OCI-LY7 (cell line): Measurements from ENCODE around the gene PAQR4.

Source experiments
- CTCF ChIP-seq: fragments of 200-600 bp; sonication (generic); conservative IDR thresholded peaks from 2 replicates; pipeline ENCODE4 v1.5.1; 2014; ENCODE audit warnings: mild to moderate bottlenecking, antibody characterized with exemption, low read length, moderate library complexity, mixed read lengths
- EZH2phosphoT487 ChIP-seq: fragments of 200-600 bp; sonication (generic); IDR thresholded peaks from 2 replicates; pipeline ENCODE4 v1.6.1; 2018; ENCODE audit warnings: low read depth, borderline replicate concordance, mild to moderate bottlenecking, mixed run types, antibody characterized with exemption, low read length, moderate library complexity, mixed read lengths

GRCh38 chr16:2976673-2977072 lies 7.5 kb downstream of the PAQR4 start:
- TF ChIP-seq CTCF (no peak), EZH2phosphoT487 (no peak)
